Measurements from ENCODE around the gene RGS3.

Gene RGS3

GRCh38 chr9:113588936-113589335 lies 125.4 kb downstream of the RGS3 start:
- Histone ChIP-seq H3K27ac (replicated peaks) (no peak overlapping the region), H3K4me3 (replicated peaks; ENCODE audit: insufficient read depth, low read length) (no peak overlapping the region), H3K27me3 (ENCODE audit: insufficient read depth, poor library complexity, severe bottlenecking) (no peaks in the 10 kb centered on the region)
- TF ChIP-seq, protein P1, sequence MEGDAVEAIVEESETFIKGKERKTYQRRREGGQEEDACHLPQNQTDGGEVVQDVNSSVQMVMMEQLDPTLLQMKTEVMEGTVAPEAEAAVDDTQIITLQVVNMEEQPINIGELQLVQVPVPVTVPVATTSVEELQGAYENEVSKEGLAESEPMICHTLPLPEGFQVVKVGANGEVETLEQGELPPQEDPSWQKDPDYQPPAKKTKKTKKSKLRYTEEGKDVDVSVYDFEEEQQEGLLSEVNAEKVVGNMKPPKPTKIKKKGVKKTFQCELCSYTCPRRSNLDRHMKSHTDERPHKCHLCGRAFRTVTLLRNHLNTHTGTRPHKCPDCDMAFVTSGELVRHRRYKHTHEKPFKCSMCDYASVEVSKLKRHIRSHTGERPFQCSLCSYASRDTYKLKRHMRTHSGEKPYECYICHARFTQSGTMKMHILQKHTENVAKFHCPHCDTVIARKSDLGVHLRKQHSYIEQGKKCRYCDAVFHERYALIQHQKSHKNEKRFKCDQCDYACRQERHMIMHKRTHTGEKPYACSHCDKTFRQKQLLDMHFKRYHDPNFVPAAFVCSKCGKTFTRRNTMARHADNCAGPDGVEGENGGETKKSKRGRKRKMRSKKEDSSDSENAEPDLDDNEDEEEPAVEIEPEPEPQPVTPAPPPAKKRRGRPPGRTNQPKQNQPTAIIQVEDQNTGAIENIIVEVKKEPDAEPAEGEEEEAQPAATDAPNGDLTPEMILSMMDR (IDR thresholded peaks at IDR 0.05; ENCODE audit: insufficient read depth, low read length): no peak
- no peak for TF ChIP-seq REST (IDR thresholded peaks at IDR 0.05; ENCODE audit: insufficient replicate concordance, low read depth)
- no peak for TF ChIP-seq SPI1 (IDR thresholded peaks at IDR 0.05; ENCODE audit: borderline replicate concordance, low read depth)
- TF ChIP-seq POLR2AphosphoS5 (IDR thresholded peaks at IDR 0.05; ENCODE audit: low read depth): no peak
- no peak for TF ChIP-seq GABPA (IDR thresholded peaks at IDR 0.05; ENCODE audit: low read depth)
- DNase-seq (ENCODE audit: low read depth in 1 of 2, low spot score in 1 of 2): no peak

- H3K4me3 ChIP-seq (replicated peaks; ENCODE audit: insufficient read depth, low read length): no peak overlapping the region
These were observed 125.9 kb downstream of the RGS3 start for GRCh38 chr9:113589407-113589806.

GRCh38 chr9:113589890-113590289 lies 126.4 kb downstream of the RGS3 start:
- no peak overlapping the region for H3K27ac ChIP-seq (replicated peaks)
- H3K4me3 ChIP-seq (replicated peaks; ENCODE audit: insufficient read depth, low read length): no peak overlapping the region
- peak in 1 of 2 experiments; percentile 48 for DNase-seq (ENCODE audit: low read depth in 1 of 2, low spot score in 1 of 2)
- no peaks in the 10 kb centered on the region for H3K27me3 ChIP-seq (ENCODE audit: insufficient read depth, poor library complexity, severe bottlenecking)
- TF ChIP-seq SPI1 (IDR thresholded peaks at IDR 0.05; ENCODE audit: borderline replicate concordance, low read depth) (no peak), GABPA (IDR thresholded peaks at IDR 0.05; ENCODE audit: low read depth) (no peak)
- TF ChIP-seq, protein P1 (IDR thresholded peaks at IDR 0.05; ENCODE audit: insufficient read depth, low read length): peak; percentile 49

More at GRCh38 chr9:113589407-113589806, 125.9 kb downstream of the RGS3 start:
- TF ChIP-seq POLR2AphosphoS5 (IDR thresholded peaks at IDR 0.05; ENCODE audit: low read depth): no peak
- TF ChIP-seq, protein P1 (IDR thresholded peaks at IDR 0.05; ENCODE audit: insufficient read depth, low read length): no peak
- no peak for TF ChIP-seq REST (IDR thresholded peaks at IDR 0.05; ENCODE audit: insufficient replicate concordance, low read depth)
- Histone ChIP-seq H3K27ac (replicated peaks) (no peak overlapping the region), H3K27me3 (ENCODE audit: insufficient read depth, poor library complexity, severe bottlenecking) (no peaks in the 10 kb centered on the region)
- DNase-seq (ENCODE audit: low read depth in 1 of 2, low spot score in 1 of 2): no peak

DNA sequence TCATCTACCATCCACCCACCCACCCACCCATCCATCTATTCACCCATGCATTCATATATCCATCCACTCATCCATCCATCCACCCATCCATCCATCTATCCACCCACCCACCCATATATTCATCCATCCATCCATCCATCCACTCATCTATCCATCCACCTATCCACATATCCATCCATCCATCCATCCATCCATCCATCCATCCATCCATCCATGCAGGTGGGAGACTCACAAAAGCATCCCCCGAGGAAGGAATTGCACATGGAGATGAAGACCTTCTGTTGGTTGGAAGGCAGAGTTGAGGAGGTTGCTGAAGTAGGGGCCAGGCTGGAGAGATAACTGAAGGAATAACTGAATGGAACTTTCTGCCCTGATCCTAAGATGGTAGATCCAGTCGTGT lies 126.9 kb downstream of the RGS3 start:
- Histone ChIP-seq H3K4me3 (replicated peaks; ENCODE audit: insufficient read depth, low read length) (no peak overlapping the region), H3K27ac (replicated peaks) (no peak overlapping the region), H3K27me3 (ENCODE audit: insufficient read depth, poor library complexity, severe bottlenecking) (no peaks in the 10 kb centered on the region)
- no peak for DNase-seq (ENCODE audit: low read depth in 1 of 2, low spot score in 1 of 2)
- TF ChIP-seq SPI1 (IDR thresholded peaks at IDR 0.05; ENCODE audit: borderline replicate concordance, low read depth) (no peak), REST (IDR thresholded peaks at IDR 0.05; ENCODE audit: insufficient replicate concordance, low read depth) (no peak), POLR2AphosphoS5 (IDR thresholded peaks at IDR 0.05; ENCODE audit: low read depth) (no peak), GABPA (IDR thresholded peaks at IDR 0.05; ENCODE audit: low read depth) (no peak)
- TF ChIP-seq, protein P1 (IDR thresholded peaks at IDR 0.05; ENCODE audit: insufficient read depth, low read length): no peak
